Neuronal stem cell (in vitro differentiated cells): ENCODE data around the gene VWA5B1.

Experiments used
- DNase-seq: peaks from one replicate; pipeline ENCODE4 v3.0.0-alpha.2; 2013; ENCODE audit warnings: low spot score
- H2AFZ ChIP-seq: one replicate; pipeline ENCODE4 v1.6.1; 2013; ENCODE audit warnings: mild to moderate bottlenecking, low read length, inconsistent platforms
- H2AK5ac ChIP-seq: 2 replicates; pipeline ENCODE4 v1.6.1; 2013; ENCODE audit warnings: low read depth, mild to moderate bottlenecking, inconsistent platforms, low read length, moderate library complexity, mixed read lengths
- H2BK120ac ChIP-seq: 2 replicates; pipeline ENCODE4 v1.6.1; 2013; ENCODE audit warnings: low read depth, mild to moderate bottlenecking, inconsistent platforms, low read length, moderate library complexity, mixed read lengths
- H2BK12ac ChIP-seq: one replicate; pipeline ENCODE4 v1.6.1; 2013; ENCODE audit warnings: low read length, inconsistent platforms
- H2BK15ac ChIP-seq: 2 replicates; pipeline ENCODE4 v1.6.1; 2013; ENCODE audit warnings: mild to moderate bottlenecking, low read length, inconsistent platforms, mixed read lengths
- H2BK5ac ChIP-seq: one replicate; pipeline ENCODE4 v1.6.1; 2013; ENCODE audit warnings: inconsistent platforms, mild to moderate bottlenecking, low read length, moderate library complexity
- H3K14ac ChIP-seq: one replicate; pipeline ENCODE4 v1.6.1; 2013; ENCODE audit warnings: low read length, inconsistent platforms
- H3K18ac ChIP-seq: 2 replicates; pipeline ENCODE4 v1.6.1; 2013; ENCODE audit warnings: low read length, inconsistent platforms
- H3K23ac ChIP-seq: 2 replicates; pipeline ENCODE4 v1.6.1; 2013; ENCODE audit warnings: low read depth, mild to moderate bottlenecking, mixed read lengths, low read length, inconsistent platforms; ENCODE audit not compliant: poor library complexity
- H3K27ac ChIP-seq: replicated peaks from 3 replicates; pipeline ENCODE4 v1.5.1; 2013; ENCODE audit warnings: low read length, inconsistent platforms
- H3K27me3 ChIP-seq, 3 experiments: 2 replicates each; pipeline ENCODE4 v1.6.1; 2013; ENCODE audit warnings: low read length in 3 of 3, mild to moderate bottlenecking in 2 of 3, inconsistent platforms in 1 of 3, low read depth in 1 of 3, mixed read lengths in 1 of 3, moderate library complexity in 1 of 3; ENCODE audit not compliant: control insufficient read depth in 3 of 3, insufficient read depth in 3 of 3
- H3K36me3 ChIP-seq, 2 donors: replicated peaks in 1 of 2; 2 replicates each; pipeline ENCODE4 v1.6.1; 2013; ENCODE audit warnings: low read length in 2 of 2; ENCODE audit not compliant: control insufficient read depth in 2 of 2, insufficient read depth in 2 of 2
- H3K4ac ChIP-seq: 2 replicates; pipeline ENCODE4 v1.6.1; 2013; ENCODE audit warnings: inconsistent platforms, mild to moderate bottlenecking, low read length, moderate library complexity
- H3K4me1 ChIP-seq, 2 donors: 1 replicate in 1 of 2; 2 replicates in 1 of 2; pipeline ENCODE4 v1.6.1; 2013; ENCODE audit warnings: low read length in 2 of 2, low read depth in 1 of 2; ENCODE audit not compliant: control insufficient read depth in 2 of 2, insufficient read depth in 1 of 2
- H3K4me2 ChIP-seq: one replicate; pipeline ENCODE4 v1.6.1; 2013; ENCODE audit warnings: mild to moderate bottlenecking, low read length, inconsistent platforms; ENCODE audit not compliant: insufficient read depth, poor library complexity, severe bottlenecking
- H3K4me3 ChIP-seq, 2 donors: 2 replicates each; pipeline ENCODE4 v1.5.1; 2013; ENCODE audit warnings: low read length in 2 of 2, mild to moderate bottlenecking in 2 of 2, inconsistent platforms in 1 of 2, moderate library complexity in 1 of 2
- H3K79me1 ChIP-seq: one replicate; pipeline ENCODE4 v1.6.1; 2013; ENCODE audit warnings: low read depth, mild to moderate bottlenecking, inconsistent platforms, low read length, moderate library complexity
- H3K9ac ChIP-seq: one replicate; pipeline ENCODE4 v1.6.1; 2013; ENCODE audit warnings: mild to moderate bottlenecking, low read depth, low read length, inconsistent platforms; ENCODE audit not compliant: poor library complexity
- H3K9me3 ChIP-seq, 2 donors: replicated peaks in 1 of 2; 2 replicates each; pipeline versions ENCODE3 to v1.6.1; 2013; ENCODE audit warnings: low read length in 2 of 2, mild to moderate bottlenecking in 2 of 2, inconsistent platforms in 1 of 2, low read depth in 1 of 2, mixed read lengths in 1 of 2, moderate library complexity in 1 of 2; ENCODE audit not compliant: control insufficient read depth in 2 of 2, insufficient read depth in 1 of 2
- H4K8ac ChIP-seq: one replicate; pipeline ENCODE4 v1.6.1; 2013; ENCODE audit warnings: low read depth, mild to moderate bottlenecking, inconsistent platforms, low read length, moderate library complexity
- H4K91ac ChIP-seq: one replicate; pipeline ENCODE4 v1.6.1; 2013; ENCODE audit warnings: low read length, low read depth, mild to moderate bottlenecking, inconsistent platforms; ENCODE audit not compliant: poor library complexity
- WGBS, 2 donors: extraction: QIAGEN DNeasy Blood & Tissue Kit; methylation state at CpG; one replicate each; pipeline ENCODE4 v1.1.7; 2013; ENCODE audit warnings: missing lambda C conversion rate in 2 of 2, mixed read lengths in 1 of 2; ENCODE audit not compliant: insufficient read length in 2 of 2, insufficient replicate concordance in 1 of 2; ENCODE audit errors: extremely low coverage in 2 of 2; 5-methylcytosine and 5-hydroxymethylcytosine counted together

VWA5B1 gene

GRCh38 chr1:20383631-20384030 lies 93.0 kb downstream of the VWA5B1 start:
- Histone ChIP-seq H2AK5ac (no peak overlapping the region), H2BK120ac (no peak overlapping the region), H3K36me3 (no peaks in the 10 kb centered on the region), H3K9me3 (no peaks in the 10 kb centered on the region), H3K23ac (no peak overlapping the region), H2BK5ac (no peak overlapping the region), H3K4me3 (no peak overlapping the region), H2BK12ac (no peak overlapping the region), H2AFZ (no peak overlapping the region), H4K91ac (no peak overlapping the region), H3K18ac (no peak overlapping the region), H4K8ac (no peak overlapping the region), H3K9ac (no peak overlapping the region), H3K14ac (no peak overlapping the region), H3K79me1 (peaks cover 1% of the 10 kb centered on the region), H2BK15ac (no peak overlapping the region), H3K4me2 (no peak overlapping the region), H3K4me1 (peaks cover 0 to 11% of the 10 kb centered on the region in 2 donors), H3K27me3 (peaks cover 0 to 39% (median 0%) of the 10 kb centered on the region in 3 experiments), H3K4ac (no peak overlapping the region), H3K27ac (no peak overlapping the region)
- DNase-seq = no peak
- no CpG with 5 or more reads among the region's 3 CpGs for WGBS, 2 donors

DNA sequence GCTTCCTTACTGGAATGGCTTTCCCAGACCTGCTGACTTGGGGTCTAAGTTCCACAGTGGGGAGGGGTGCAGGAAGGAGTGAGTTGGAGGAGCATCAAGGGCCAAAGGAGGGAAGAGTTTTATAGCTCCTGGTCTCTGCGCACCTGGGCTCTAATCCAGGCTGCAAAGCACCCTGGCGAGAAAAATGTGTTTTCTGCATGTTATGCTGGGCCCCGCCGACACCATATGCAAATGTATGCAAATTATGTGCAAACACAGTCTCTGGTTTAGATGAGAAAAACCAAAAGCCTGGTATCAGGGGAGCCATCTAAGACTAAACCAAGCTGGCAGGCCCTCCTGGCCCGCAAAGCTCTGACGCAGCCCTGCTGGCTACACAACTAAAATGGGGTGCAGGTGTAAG lies 95.0 kb downstream of the VWA5B1 start:
- Histone ChIP-seq H3K27me3 (peaks cover 0 to 43% (median 0%) of the 10 kb centered on the region in 3 experiments), H2BK5ac (no peak overlapping the region), H3K23ac (no peak overlapping the region), H2BK120ac (no peak overlapping the region), H3K14ac (no peak overlapping the region), H2BK15ac (no peak overlapping the region), H3K4me3 (no peak overlapping the region), H3K4me1 (peaks cover 0 to 11% of the 10 kb centered on the region in 2 donors), H3K27ac (no peak overlapping the region), H2AFZ (no peak overlapping the region), H4K91ac (no peak overlapping the region), H4K8ac (no peak overlapping the region), H3K79me1 (peaks cover 1% of the 10 kb centered on the region), H3K9me3 (no peaks in the 10 kb centered on the region), H3K9ac (no peak overlapping the region), H2BK12ac (no peak overlapping the region), H2AK5ac (no peak overlapping the region), H3K4me2 (no peak overlapping the region), H3K4ac (no peak overlapping the region), H3K18ac (no peak overlapping the region), H3K36me3 (no peaks in the 10 kb centered on the region)
- no peak for DNase-seq
- no CpG with 5 or more reads among the region's 6 CpGs for WGBS, 2 donors

GRCh38 chr1:20386323-20387081 lies 95.8 kb downstream of the VWA5B1 start:
- no peak overlapping the region for H3K14ac ChIP-seq
- no peak overlapping the region for H4K8ac ChIP-seq
- no peak overlapping the region for H3K18ac ChIP-seq
- H2BK15ac ChIP-seq = no peak overlapping the region
- no peak overlapping the region for H2BK12ac ChIP-seq
- H3K4me2 ChIP-seq = peak overlapping the region; percentile 20
- no peak overlapping the region for H3K4ac ChIP-seq
- no peak overlapping the region for H2BK5ac ChIP-seq
- no peak overlapping the region for H3K9ac ChIP-seq
- no peak overlapping the region for H3K4me3 ChIP-seq
- no peak overlapping the region for H2BK120ac ChIP-seq
- DNase-seq = peak; percentile 39
- H3K79me1 ChIP-seq = peaks cover 1% of the 10 kb centered on the region
- H3K27ac ChIP-seq = no peak overlapping the region
- WGBS, 2 donors = no CpG with 5 or more reads among the region's 9 CpGs
- no peak overlapping the region for H3K23ac ChIP-seq
- H2AK5ac ChIP-seq = no peak overlapping the region
- no peak overlapping the region for H4K91ac ChIP-seq
- H3K36me3 ChIP-seq = no peaks in the 10 kb centered on the region
- H2AFZ ChIP-seq = no peak overlapping the region
- H3K27me3 ChIP-seq = peaks cover 0 to 43% (median 0%) of the 10 kb centered on the region in 3 experiments
- H3K9me3 ChIP-seq = no peaks in the 10 kb centered on the region
- peaks cover 0 to 9% of the 10 kb centered on the region in 2 donors for H3K4me1 ChIP-seq

DNA sequence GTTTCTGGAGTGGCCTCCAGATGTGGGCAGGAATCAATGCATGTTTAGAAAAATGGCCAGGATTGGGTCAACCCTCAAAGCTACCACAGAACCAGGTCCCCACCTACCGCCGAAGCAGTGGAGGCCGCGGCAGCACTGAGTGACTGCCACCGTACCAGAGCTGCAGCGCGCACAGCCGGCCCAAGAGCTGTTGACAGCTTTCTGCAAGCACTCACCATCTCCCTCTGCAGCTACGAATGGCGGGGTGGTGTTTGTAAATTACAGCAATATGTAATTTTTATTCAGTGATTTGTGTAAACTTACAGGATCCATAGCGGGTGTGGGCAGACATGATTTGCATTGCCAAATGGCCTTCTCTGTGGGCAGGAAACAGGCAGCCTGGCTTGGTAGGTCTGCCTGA lies 98.9 kb downstream of the VWA5B1 start:
- no peak for DNase-seq
- WGBS, 2 donors = no CpG with 5 or more reads among the region's 11 CpGs
- Histone ChIP-seq H3K4me3 (no peak overlapping the region), H3K27ac (no peak overlapping the region), H4K91ac (no peak overlapping the region), H2AK5ac (no peak overlapping the region), H3K27me3 (peaks cover 0 to 43% (median 0%) of the 10 kb centered on the region in 3 experiments), H3K4ac (no peak overlapping the region), H4K8ac (no peak overlapping the region), H2AFZ (no peak overlapping the region), H3K36me3 (no peaks in the 10 kb centered on the region), H3K9ac (no peak overlapping the region), H3K23ac (no peak overlapping the region), H2BK12ac (no peak overlapping the region), H2BK120ac (no peak overlapping the region), H3K18ac (no peak overlapping the region), H2BK5ac (no peak overlapping the region), H3K14ac (no peak overlapping the region), H2BK15ac (no peak overlapping the region), H3K4me2 (no peak overlapping the region), H3K4me1 (peaks cover 0 to 9% of the 10 kb centered on the region in 2 donors), H3K79me1 (peaks cover 1% of the 10 kb centered on the region), H3K9me3 (no peaks in the 10 kb centered on the region)
